GM10248 (cell line): ENCODE measurements around the gene PASD1.
"Not testable (repeated sequence)": the region's sequence is repeated elsewhere in the genome, so short reads cannot be mapped to it uniquely, and the experiment has no call there.

ENCODE experiments used
- CTCF ChIA-PET: fragments of 300-600 bp; sonication (Branson Sonifier 250); formaldehyde crosslinking; extraction: SDS; loops from one replicate; lab custom pipeline; 2021; ENCODE audit warnings: antibody characterized with exemption; lab: Yijun Ruan, JAX
- POLR2A ChIA-PET: fragments of 350-650 bp; sonication (Branson Sonifier 250); formaldehyde crosslinking; extraction: SDS; loops from one replicate; lab custom pipeline; 2020; ENCODE audit warnings: antibody characterized with exemption; lab: Yijun Ruan, JAX
- DNase-seq: peaks from one replicate; pipeline ENCODE4 v3.0.0; 2012; ENCODE audit errors: extremely low spot score
- TF ChIP-seq, protein P1 (sequence below): IDR thresholded peaks from 2 replicates; pipeline ENCODE4 v1.5.1; 2012; ENCODE audit warnings: mild to moderate bottlenecking, low read depth; ENCODE audit errors: extremely low read depth, missing control alignments, control extremely low read depth

The PASD1 gene

DNA sequence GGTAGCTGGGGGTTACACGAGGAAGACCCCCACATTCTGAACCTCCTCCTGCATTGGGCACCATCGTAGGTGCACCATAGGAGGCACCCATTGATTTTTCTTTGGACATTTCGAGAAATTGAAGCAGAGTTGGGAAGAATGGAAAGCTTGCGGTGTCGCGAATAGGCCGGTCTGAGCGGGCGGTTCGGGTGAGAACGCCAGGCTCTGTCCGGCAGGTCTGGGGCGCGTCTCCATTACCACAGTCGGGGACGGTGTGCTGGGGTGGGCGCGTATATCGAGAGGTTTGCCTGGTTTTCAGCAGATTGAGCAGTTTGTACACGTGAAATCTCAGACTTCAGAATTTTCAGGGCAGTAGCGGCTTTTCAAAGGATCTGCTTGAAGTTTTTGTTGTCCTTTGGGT is 560 bp downstream of the PASD1 start:
- DNase-seq: no peak
- ChIA-PET POLR2A (no interaction called here), CTCF (no interaction called here)
- TF ChIP-seq, protein P1, sequence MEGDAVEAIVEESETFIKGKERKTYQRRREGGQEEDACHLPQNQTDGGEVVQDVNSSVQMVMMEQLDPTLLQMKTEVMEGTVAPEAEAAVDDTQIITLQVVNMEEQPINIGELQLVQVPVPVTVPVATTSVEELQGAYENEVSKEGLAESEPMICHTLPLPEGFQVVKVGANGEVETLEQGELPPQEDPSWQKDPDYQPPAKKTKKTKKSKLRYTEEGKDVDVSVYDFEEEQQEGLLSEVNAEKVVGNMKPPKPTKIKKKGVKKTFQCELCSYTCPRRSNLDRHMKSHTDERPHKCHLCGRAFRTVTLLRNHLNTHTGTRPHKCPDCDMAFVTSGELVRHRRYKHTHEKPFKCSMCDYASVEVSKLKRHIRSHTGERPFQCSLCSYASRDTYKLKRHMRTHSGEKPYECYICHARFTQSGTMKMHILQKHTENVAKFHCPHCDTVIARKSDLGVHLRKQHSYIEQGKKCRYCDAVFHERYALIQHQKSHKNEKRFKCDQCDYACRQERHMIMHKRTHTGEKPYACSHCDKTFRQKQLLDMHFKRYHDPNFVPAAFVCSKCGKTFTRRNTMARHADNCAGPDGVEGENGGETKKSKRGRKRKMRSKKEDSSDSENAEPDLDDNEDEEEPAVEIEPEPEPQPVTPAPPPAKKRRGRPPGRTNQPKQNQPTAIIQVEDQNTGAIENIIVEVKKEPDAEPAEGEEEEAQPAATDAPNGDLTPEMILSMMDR: no peak

DNA sequence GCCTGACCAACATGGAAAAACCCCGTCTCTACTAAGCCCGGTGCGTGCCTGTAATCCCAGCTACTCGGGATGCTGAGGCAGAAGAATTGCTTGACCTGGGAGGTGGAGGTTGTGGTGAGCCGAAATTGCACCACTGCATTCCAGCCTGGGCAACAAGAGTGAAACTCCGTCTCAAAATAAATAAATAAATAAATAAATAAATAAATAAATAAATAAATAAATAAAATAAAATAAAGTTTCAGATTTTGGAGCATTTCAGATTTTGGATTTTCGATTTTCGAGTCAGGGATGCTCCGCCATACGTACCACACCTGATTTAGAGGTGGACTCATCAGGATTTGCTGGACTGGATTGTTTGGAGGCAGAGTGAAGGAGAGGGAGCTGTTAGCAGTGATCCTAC is 3.4 kb downstream of the PASD1 start:
- POLR2A ChIA-PET, DNase-seq, CTCF ChIA-PET: not testable (repeated sequence)

GRCh38 chrX:151570561-151570960 is 7.1 kb downstream of the PASD1 start:
- POLR2A ChIA-PET: no interaction called here
- TF ChIP-seq, protein P1: no peak

DNA sequence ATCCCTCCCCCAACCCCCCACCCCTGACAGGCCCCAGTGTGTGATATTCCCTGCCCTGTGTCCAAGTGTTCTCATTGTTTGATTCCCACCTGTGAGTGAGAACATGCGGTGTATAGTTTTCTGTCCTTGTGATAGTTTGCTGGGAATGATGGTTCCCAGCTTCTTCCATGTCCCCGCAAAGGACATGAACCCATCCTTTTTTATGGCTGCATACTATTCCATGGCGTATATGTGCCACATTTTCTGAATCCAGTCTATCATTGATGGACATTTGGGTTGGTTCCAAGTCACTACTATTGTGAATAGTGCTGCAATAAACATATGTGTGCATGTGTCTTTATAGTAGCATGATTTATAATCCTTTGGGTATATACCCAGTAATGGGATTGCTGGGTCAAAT is 29.9 kb downstream of the PASD1 start:
- CTCF ChIA-PET, POLR2A ChIA-PET, DNase-seq: not testable (repeated sequence)

More at GRCh38 chrX:151570561-151570960, 7.1 kb downstream of the PASD1 start:
- CTCF ChIA-PET: no interaction called here
- no peak for DNase-seq

GRCh38 chrX:151596282-151596681 is 32.8 kb downstream of the PASD1 start:
- ChIA-PET CTCF (interaction anchor here (1.3 kb wide), 1 partner anchor 12 kb away, joined by 5 read pairs; no protein-coding TSS in a partner anchor), POLR2A (no interaction called here)
- DNase-seq: no peak
- TF ChIP-seq, protein P1: no peak

- DNase-seq: no peak
- ChIA-PET CTCF (no interaction called here), POLR2A (no interaction called here)
- TF ChIP-seq, protein P1: no peak
Measured at GRCh38 chrX:151604931-151605330, 41.5 kb downstream of the PASD1 start.

DNA sequence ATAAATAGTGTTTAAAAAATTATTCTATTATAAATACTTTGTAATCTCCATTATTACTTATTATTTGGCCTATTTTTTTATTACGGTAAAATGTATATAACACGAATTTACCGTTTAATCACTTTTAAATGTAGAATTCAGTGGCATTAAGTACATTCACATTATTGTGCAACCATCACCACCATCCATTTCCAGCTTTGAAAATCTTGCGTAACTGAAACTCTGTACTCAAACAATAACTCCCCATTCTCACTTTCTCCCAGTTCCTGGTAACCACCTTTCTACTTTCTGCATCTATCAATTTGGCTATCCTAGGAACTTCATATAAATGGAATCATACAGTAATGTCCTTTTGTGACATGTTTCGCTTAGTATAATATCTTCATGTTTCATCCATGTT is 45.7 kb downstream of the PASD1 start:
- ChIA-PET POLR2A (no interaction called here), CTCF (no interaction called here)
- TF ChIP-seq, protein P1: no peak
- no peak for DNase-seq

GRCh38 chrX:151621422-151621821 is 57.9 kb downstream of the PASD1 start:
- POLR2A ChIA-PET: no interaction called here
- DNase-seq: no peak
- TF ChIP-seq, protein P1: no peak
- CTCF ChIA-PET: no interaction called here
